Panc1 (cell line): Measurements from ENCODE around the gene SCNN1B.

Experiments
- POLR2AphosphoS5 ChIP-seq: IDR thresholded peaks from 2 replicates; pipeline ENCODE4 v1.6.1; 2012; ENCODE audit warnings: mild to moderate bottlenecking, low read depth, low read length, moderate library complexity
- SIN3A ChIP-seq: IDR thresholded peaks from 2 replicates; pipeline ENCODE4 v1.6.1; 2012; ENCODE audit warnings: low read depth, mild to moderate bottlenecking, low read length, moderate library complexity, borderline replicate concordance; ENCODE audit not compliant: insufficient read depth
- TCF7L2 ChIP-seq: IDR thresholded peaks from 2 replicates; pipeline ENCODE4 v1.6.1; 2011; ENCODE audit warnings: mild to moderate bottlenecking, low read depth, low read length, inconsistent platforms
- TF ChIP-seq, protein P1 (sequence below): fragments of 450-650 bp; IDR thresholded peaks from 2 replicates; pipeline ENCODE4 v1.5.1; 2017; ENCODE audit warnings: mild to moderate bottlenecking
- TF ChIP-seq, protein P2 (sequence below), 2 experiments: IDR thresholded peaks; 2 replicates each; pipeline ENCODE4 v1.6.1; 2011 to 2012; ENCODE audit warnings: low read depth in 2 of 2, control low read depth in 1 of 2, low read length in 1 of 2, mild to moderate bottlenecking in 1 of 2, moderate library complexity in 1 of 2; ENCODE audit not compliant: insufficient read depth in 1 of 2

DNA sequence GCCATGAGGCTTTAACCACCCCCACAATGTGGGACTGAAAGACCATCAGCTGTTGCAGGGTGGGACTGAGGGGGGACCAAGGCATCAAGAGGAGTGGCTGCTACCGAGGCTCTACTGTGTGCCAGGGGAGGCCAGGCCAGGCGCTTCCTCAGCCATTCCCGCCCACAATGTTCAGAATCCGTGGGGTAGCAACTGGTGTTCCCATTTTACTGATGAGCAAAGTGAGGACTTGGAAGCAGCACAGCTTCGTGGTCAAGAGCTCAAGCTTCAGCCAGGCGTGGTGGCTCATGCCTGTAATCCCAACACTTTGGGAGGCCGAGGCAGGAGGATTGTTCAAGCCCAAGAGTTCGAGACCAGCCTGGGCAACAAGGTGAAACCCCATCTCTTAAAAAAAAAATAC, 65.9 kb downstream of the SCNN1B start:
- TF ChIP-seq POLR2AphosphoS5 (no peak), SIN3A (no peak), TCF7L2 (no peak)
- TF ChIP-seq, protein P1, sequence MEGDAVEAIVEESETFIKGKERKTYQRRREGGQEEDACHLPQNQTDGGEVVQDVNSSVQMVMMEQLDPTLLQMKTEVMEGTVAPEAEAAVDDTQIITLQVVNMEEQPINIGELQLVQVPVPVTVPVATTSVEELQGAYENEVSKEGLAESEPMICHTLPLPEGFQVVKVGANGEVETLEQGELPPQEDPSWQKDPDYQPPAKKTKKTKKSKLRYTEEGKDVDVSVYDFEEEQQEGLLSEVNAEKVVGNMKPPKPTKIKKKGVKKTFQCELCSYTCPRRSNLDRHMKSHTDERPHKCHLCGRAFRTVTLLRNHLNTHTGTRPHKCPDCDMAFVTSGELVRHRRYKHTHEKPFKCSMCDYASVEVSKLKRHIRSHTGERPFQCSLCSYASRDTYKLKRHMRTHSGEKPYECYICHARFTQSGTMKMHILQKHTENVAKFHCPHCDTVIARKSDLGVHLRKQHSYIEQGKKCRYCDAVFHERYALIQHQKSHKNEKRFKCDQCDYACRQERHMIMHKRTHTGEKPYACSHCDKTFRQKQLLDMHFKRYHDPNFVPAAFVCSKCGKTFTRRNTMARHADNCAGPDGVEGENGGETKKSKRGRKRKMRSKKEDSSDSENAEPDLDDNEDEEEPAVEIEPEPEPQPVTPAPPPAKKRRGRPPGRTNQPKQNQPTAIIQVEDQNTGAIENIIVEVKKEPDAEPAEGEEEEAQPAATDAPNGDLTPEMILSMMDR: no peak
- TF ChIP-seq, protein P2, sequence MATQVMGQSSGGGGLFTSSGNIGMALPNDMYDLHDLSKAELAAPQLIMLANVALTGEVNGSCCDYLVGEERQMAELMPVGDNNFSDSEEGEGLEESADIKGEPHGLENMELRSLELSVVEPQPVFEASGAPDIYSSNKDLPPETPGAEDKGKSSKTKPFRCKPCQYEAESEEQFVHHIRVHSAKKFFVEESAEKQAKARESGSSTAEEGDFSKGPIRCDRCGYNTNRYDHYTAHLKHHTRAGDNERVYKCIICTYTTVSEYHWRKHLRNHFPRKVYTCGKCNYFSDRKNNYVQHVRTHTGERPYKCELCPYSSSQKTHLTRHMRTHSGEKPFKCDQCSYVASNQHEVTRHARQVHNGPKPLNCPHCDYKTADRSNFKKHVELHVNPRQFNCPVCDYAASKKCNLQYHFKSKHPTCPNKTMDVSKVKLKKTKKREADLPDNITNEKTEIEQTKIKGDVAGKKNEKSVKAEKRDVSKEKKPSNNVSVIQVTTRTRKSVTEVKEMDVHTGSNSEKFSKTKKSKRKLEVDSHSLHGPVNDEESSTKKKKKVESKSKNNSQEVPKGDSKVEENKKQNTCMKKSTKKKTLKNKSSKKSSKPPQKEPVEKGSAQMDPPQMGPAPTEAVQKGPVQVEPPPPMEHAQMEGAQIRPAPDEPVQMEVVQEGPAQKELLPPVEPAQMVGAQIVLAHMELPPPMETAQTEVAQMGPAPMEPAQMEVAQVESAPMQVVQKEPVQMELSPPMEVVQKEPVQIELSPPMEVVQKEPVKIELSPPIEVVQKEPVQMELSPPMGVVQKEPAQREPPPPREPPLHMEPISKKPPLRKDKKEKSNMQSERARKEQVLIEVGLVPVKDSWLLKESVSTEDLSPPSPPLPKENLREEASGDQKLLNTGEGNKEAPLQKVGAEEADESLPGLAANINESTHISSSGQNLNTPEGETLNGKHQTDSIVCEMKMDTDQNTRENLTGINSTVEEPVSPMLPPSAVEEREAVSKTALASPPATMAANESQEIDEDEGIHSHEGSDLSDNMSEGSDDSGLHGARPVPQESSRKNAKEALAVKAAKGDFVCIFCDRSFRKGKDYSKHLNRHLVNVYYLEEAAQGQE (IDR thresholded peaks at IDR 0.05; ENCODE audit: insufficient read depth in 1 of 2, low read depth in 2 of 2, low read length in 1 of 2): no peak
